Calu3 (cell line): Measurements from ENCODE around the gene SMIM35. TPM values are rescaled to one million over a fixed set of nuclear protein-coding genes. Genes with fewer than 3 reads are reported as not detected.

Experiments used
- BruUV-seq: library from RNA; stranded (reverse); fragments of 400-500 nt; replicated peaks from 2 replicates; lab custom pipeline; 2021; lab: Mats Ljungman, UMichigan
- CTCF ChIA-PET: fragments of 300-600 bp; sonication (Branson Sonifier 250); formaldehyde crosslinking; loops from one replicate; lab custom pipeline; 2022; ENCODE audit warnings: antibody characterized with exemption; lab: Charles Lee
- DNase-seq: peaks from one replicate; pipeline ENCODE4 v3.0.0; 2022
- H3K27ac Mint-ChIP-seq: one replicate; pipeline ENCODE4 v1.8.0; 2022; ENCODE audit warnings: mixed read lengths; ENCODE audit not compliant: unreplicated experiment
- H3K27me3 Mint-ChIP-seq: one replicate; pipeline ENCODE4 v1.8.0; 2022; ENCODE audit warnings: mixed read lengths; ENCODE audit not compliant: unreplicated experiment
- H3K36me3 Mint-ChIP-seq: one replicate; pipeline ENCODE4 v1.8.0; 2022; ENCODE audit warnings: mild to moderate bottlenecking, moderate library complexity, mixed read lengths; ENCODE audit not compliant: insufficient read depth, unreplicated experiment
- H3K4me1 Mint-ChIP-seq: one replicate; pipeline ENCODE4 v1.8.0; 2022; ENCODE audit warnings: mild to moderate bottlenecking, low read depth, mixed read lengths; ENCODE audit not compliant: unreplicated experiment
- H3K4me3 Mint-ChIP-seq: one replicate; pipeline ENCODE4 v1.8.0; 2022; ENCODE audit warnings: mild to moderate bottlenecking, low read depth, moderate library complexity, mixed read lengths; ENCODE audit not compliant: unreplicated experiment
- H3K9me3 Mint-ChIP-seq: one replicate; pipeline ENCODE4 v1.8.0; 2022; ENCODE audit warnings: low read depth, mixed read lengths; ENCODE audit not compliant: unreplicated experiment
- CTCF ChIP-seq: fragments of 200-600 bp; IDR thresholded peaks from one replicate; pipeline ENCODE4 v1.8.0; 2022; ENCODE audit warnings: antibody characterized with exemption; ENCODE audit not compliant: unreplicated experiment
- intact Hi-C: fragments of 100-400 bp; cut with micrococcal nuclease; formaldehyde crosslinking; loops from one replicate; pipeline ENCODE4 v1.10.0; 2022; ENCODE audit not compliant: unreplicated experiment
- total RNA-seq: library from RNA; stranded (reverse); gene quantifications from 2 replicates; pipeline ENCODE4 v1.2.3, GENCODE V29; 2022

Gene SMIM35
- total RNA-seq, 1 experiment from 2014 or later: not detected

GRCh38 chr11:118003456-118003855 is 83.3 kb downstream of the SMIM35 start:
- no peak overlapping the region for H3K27ac Mint-ChIP-seq
- intact Hi-C loops: no loop called here

GRCh38 chr11:118002541-118003423 is 84.0 kb downstream of the SMIM35 start:
- Mint-ChIP-seq H3K4me1 (no peaks in the 10 kb centered on the region), H3K27ac (no peak overlapping the region), H3K4me3 (no peak overlapping the region), H3K9me3 (no peaks in the 10 kb centered on the region), H3K27me3 (peaks cover 34% of the 10 kb centered on the region), H3K36me3 (no peaks in the 10 kb centered on the region)
- no peak for DNase-seq
- CTCF ChIA-PET: interaction anchor here (0.6 kb wide), 1 partner anchor 24 kb away, joined by 5 read pairs; no protein-coding TSS in a partner anchor
- intact Hi-C loops: no loop called here
- TF ChIP-seq CTCF: no peak
- no TSS peak for BruUV-seq

More at GRCh38 chr11:118003456-118003855, 83.3 kb downstream of the SMIM35 start:
- H3K9me3 Mint-ChIP-seq: no peaks in the 10 kb centered on the region
- TF ChIP-seq CTCF: no peak
- no peaks in the 10 kb centered on the region for H3K36me3 Mint-ChIP-seq
- H3K4me3 Mint-ChIP-seq: no peak overlapping the region
- DNase-seq: no peak
- no TSS peak for BruUV-seq
- CTCF ChIA-PET: no interaction called here
- peaks cover 41% of the 10 kb centered on the region for H3K27me3 Mint-ChIP-seq
- H3K4me1 Mint-ChIP-seq: no peaks in the 10 kb centered on the region

GRCh38 chr11:118002010-118002540 is 84.7 kb downstream of the SMIM35 start:
- no peaks in the 10 kb centered on the region for H3K4me1 Mint-ChIP-seq
- TF ChIP-seq CTCF: no peak
- no peak for DNase-seq
- BruUV-seq: no TSS peak
- H3K4me3 Mint-ChIP-seq: no peak overlapping the region
- intact Hi-C loops: no loop called here
- H3K36me3 Mint-ChIP-seq: no peaks in the 10 kb centered on the region
- H3K27ac Mint-ChIP-seq: no peak overlapping the region
- H3K27me3 Mint-ChIP-seq: peaks cover 27% of the 10 kb centered on the region
- CTCF ChIA-PET: no interaction called here
- no peaks in the 10 kb centered on the region for H3K9me3 Mint-ChIP-seq

- H3K27me3 Mint-ChIP-seq: peaks cover 25% of the 10 kb centered on the region
- no peak overlapping the region for H3K4me3 Mint-ChIP-seq
- intact Hi-C loops: no loop called here
- H3K27ac Mint-ChIP-seq: no peak overlapping the region
- no peak for DNase-seq
- CTCF ChIA-PET: no interaction called here
- no TSS peak for BruUV-seq
- H3K36me3 Mint-ChIP-seq: no peaks in the 10 kb centered on the region
- no peaks in the 10 kb centered on the region for H3K9me3 Mint-ChIP-seq
- no peak for TF ChIP-seq CTCF
- no peaks in the 10 kb centered on the region for H3K4me1 Mint-ChIP-seq
These were observed 85.2 kb downstream of the SMIM35 start for GRCh38 chr11:118001494-118001971.
